WTC11 (cell line): Measurements from ENCODE around the gene NCLN. TPM values are rescaled to one million over a fixed set of nuclear protein-coding genes. Genes with fewer than 3 reads are reported as not detected.

Experiments used
- ATAC-seq: fragments of 200-7000 bp; cut with Tn5 transposase; 2 replicates; pipeline ENCODE4 v1.10.0; 2021; ENCODE audit warnings: mild to moderate bottlenecking, moderate library complexity
- CTCF ChIA-PET: fragments of 300-600 bp; sonication (Branson Sonifier 250); formaldehyde crosslinking; loops from one replicate; lab custom pipeline; 2021; ENCODE audit warnings: antibody characterized with exemption; lab: Charles Lee
- POLR2A ChIA-PET: fragments of 350-600 bp; sonication (Branson Sonifier 250); formaldehyde crosslinking; loops from one replicate; lab custom pipeline; 2021; ENCODE audit warnings: antibody characterized with exemption; lab: Charles Lee
- DNase-seq: peaks from one replicate; pipeline ENCODE4 v3.0.0; 2021; ENCODE audit warnings: low spot score
- H3K27ac Mint-ChIP-seq: 2 replicates; pipeline ENCODE4 v1.8.0; 2021; ENCODE audit warnings: mixed read lengths
- H3K27me3 Mint-ChIP-seq: 2 replicates; pipeline ENCODE4 v1.8.0; 2021; ENCODE audit warnings: low read depth, mild to moderate bottlenecking, moderate library complexity, mixed read lengths
- H3K36me3 Mint-ChIP-seq: 2 replicates; pipeline ENCODE4 v1.8.0; 2021; ENCODE audit warnings: mixed read lengths
- H3K4me1 Mint-ChIP-seq: 2 replicates; pipeline ENCODE4 v1.8.0; 2022; ENCODE audit warnings: mixed read lengths
- H3K4me3 Mint-ChIP-seq: 2 replicates; pipeline ENCODE4 v1.8.0; 2021; ENCODE audit warnings: mild to moderate bottlenecking, moderate library complexity, mixed read lengths
- H3K9me3 Mint-ChIP-seq: 2 replicates; pipeline ENCODE4 v1.8.0; 2021; ENCODE audit warnings: mixed read lengths
- ATF3 ChIP-seq: sonication (generic); formaldehyde crosslinking; conservative IDR thresholded peaks from 2 replicates; pipeline ENCODE4 v1.8.1; 2022; ENCODE audit warnings: mild to moderate bottlenecking, missing genetic modification reagents
- CTCF ChIP-seq: fragments of 200-600 bp; IDR thresholded peaks from 2 replicates; pipeline ENCODE4 v1.8.0; 2022; ENCODE audit warnings: antibody characterized with exemption
- ELF4 ChIP-seq: sonication (generic); formaldehyde crosslinking; IDR thresholded peaks from 2 replicates; pipeline ENCODE4 v1.8.1; 2022; ENCODE audit warnings: low read depth, mild to moderate bottlenecking, moderate library complexity, missing genetic modification reagents
- FOXK1 ChIP-seq: sonication (generic); formaldehyde crosslinking; IDR thresholded peaks from 2 replicates; pipeline ENCODE4 v1.8.0; 2022; ENCODE audit warnings: mild to moderate bottlenecking, moderate library complexity, missing genetic modification reagents
- FOXP1 ChIP-seq: sonication (generic); formaldehyde crosslinking; IDR thresholded peaks from 2 replicates; pipeline ENCODE4 v1.8.0; 2022; ENCODE audit warnings: missing genetic modification reagents, mild to moderate bottlenecking, moderate library complexity, borderline replicate concordance
- IRF1 ChIP-seq: sonication (generic); formaldehyde crosslinking; IDR thresholded peaks from 2 replicates; pipeline ENCODE4 v1.8.0; 2023; ENCODE audit warnings: missing genetic modification reagents
- KAT7 ChIP-seq: sonication (generic); formaldehyde crosslinking; IDR thresholded peaks from 2 replicates; pipeline ENCODE4 v1.8.1; 2023; ENCODE audit warnings: missing genetic modification reagents, mild to moderate bottlenecking, borderline replicate concordance
- MXD4 ChIP-seq: fragments of 250-450 bp; sonication (Bioruptor Pico); IDR thresholded peaks from 2 replicates; pipeline ENCODE4 v1.8.0; 2021; ENCODE audit warnings: mild to moderate bottlenecking, moderate library complexity, borderline replicate concordance
- MYBL2 ChIP-seq: sonication (generic); formaldehyde crosslinking; IDR thresholded peaks from 2 replicates; pipeline ENCODE4 v1.8.1; 2023; ENCODE audit warnings: mild to moderate bottlenecking, moderate library complexity, missing genetic modification reagents
- NFE2L1 ChIP-seq: sonication (generic); formaldehyde crosslinking; IDR thresholded peaks from 2 replicates; pipeline ENCODE4 v1.8.1; 2023; ENCODE audit warnings: missing genetic modification reagents
- PRDM15 ChIP-seq: sonication (generic); formaldehyde crosslinking; IDR thresholded peaks from 2 replicates; pipeline ENCODE4 v1.8.0; 2022; ENCODE audit warnings: missing genetic modification reagents
- PRRX2 ChIP-seq: fragments of 250-450 bp; sonication (Bioruptor Pico); IDR thresholded peaks from 2 replicates; pipeline ENCODE4 v1.8.0; 2021; ENCODE audit warnings: mild to moderate bottlenecking
- RORB ChIP-seq: fragments of 250-450 bp; sonication (Bioruptor Pico); IDR thresholded peaks from 2 replicates; pipeline ENCODE4 v1.9.0; 2021; ENCODE audit warnings: mild to moderate bottlenecking
- SMAD3 ChIP-seq: sonication (generic); formaldehyde crosslinking; IDR thresholded peaks from 2 replicates; pipeline ENCODE4 v1.8.0; 2022; ENCODE audit warnings: missing genetic modification reagents, mild to moderate bottlenecking, borderline replicate concordance
- SMAD4 ChIP-seq: sonication (generic); formaldehyde crosslinking; IDR thresholded peaks from 2 replicates; pipeline ENCODE4 v1.8.0; 2022; ENCODE audit warnings: mild to moderate bottlenecking, missing genetic modification reagents
- STAT6 ChIP-seq: sonication (generic); formaldehyde crosslinking; conservative IDR thresholded peaks from 2 replicates; pipeline ENCODE4 v1.8.1; 2023; ENCODE audit warnings: mild to moderate bottlenecking, low read depth, missing genetic modification reagents, moderate library complexity
- ZNF219 ChIP-seq: sonication (generic); formaldehyde crosslinking; IDR thresholded peaks from 2 replicates; pipeline ENCODE4 v1.8.0; 2023; ENCODE audit warnings: missing genetic modification reagents, mild to moderate bottlenecking, borderline replicate concordance
- ZNF263 ChIP-seq: sonication (generic); formaldehyde crosslinking; IDR thresholded peaks from 2 replicates; pipeline ENCODE4 v1.8.1; 2022; ENCODE audit warnings: low read depth, mild to moderate bottlenecking, moderate library complexity, missing genetic modification reagents
- total RNA-seq: library from RNA; stranded (reverse); gene quantifications from 3 replicates; pipeline ENCODE4 v1.2.3, GENCODE V29; 2021
- TF ChIP-seq, protein P1 (sequence below): sonication (generic); formaldehyde crosslinking; IDR thresholded peaks from 2 replicates; pipeline ENCODE4 v1.8.1; 2023; ENCODE audit warnings: mild to moderate bottlenecking, missing genetic modification reagents, moderate library complexity
- TF ChIP-seq, protein P2 (sequence below): sonication (generic); formaldehyde crosslinking; IDR thresholded peaks from 2 replicates; pipeline ENCODE4 v1.8.0; 2022; ENCODE audit warnings: mild to moderate bottlenecking, missing genetic modification reagents

The NCLN gene
- total RNA-seq, 1 experiment from 2014 or later, result 113 TPM

GRCh38 chr19:3196064-3196932, 10.6 kb downstream of the NCLN start (continued):
- no peak for TF ChIP-seq SMAD4 (CRISPR knock-in tag)
- TF ChIP-seq PRRX2 (CRISPR knock-in tag), result no peak

- Mint-ChIP-seq H3K4me3 (no peak overlapping the region), H3K4me1 (no peaks in the 10 kb centered on the region), H3K9me3 (no peaks in the 10 kb centered on the region), H3K27me3 (no peaks in the 10 kb centered on the region), H3K27ac (no peak overlapping the region), H3K36me3 (peaks cover 7% of the 10 kb centered on the region)
- ChIA-PET CTCF (interaction anchor here (1.0 kb wide), 1 partner anchor 79 kb away, joined by 3 read pairs; no protein-coding TSS in a partner anchor), POLR2A (no interaction called here)
- ATAC-seq, result no peak
- no peak for DNase-seq
- no peak for TF ChIP-seq MYBL2
- no peak for TF ChIP-seq IRF1 (CRISPR knock-in tag)
- no peak for TF ChIP-seq RORB (CRISPR knock-in tag)
- no peak for TF ChIP-seq SMAD4 (CRISPR knock-in tag)
- no peak for TF ChIP-seq FOXK1 (CRISPR knock-in tag)
- no peak for TF ChIP-seq ATF3 (CRISPR knock-in tag)
- TF ChIP-seq SMAD3 (CRISPR knock-in tag), result no peak
- TF ChIP-seq NFE2L1 (CRISPR knock-in tag), result no peak
- TF ChIP-seq, protein P1, sequence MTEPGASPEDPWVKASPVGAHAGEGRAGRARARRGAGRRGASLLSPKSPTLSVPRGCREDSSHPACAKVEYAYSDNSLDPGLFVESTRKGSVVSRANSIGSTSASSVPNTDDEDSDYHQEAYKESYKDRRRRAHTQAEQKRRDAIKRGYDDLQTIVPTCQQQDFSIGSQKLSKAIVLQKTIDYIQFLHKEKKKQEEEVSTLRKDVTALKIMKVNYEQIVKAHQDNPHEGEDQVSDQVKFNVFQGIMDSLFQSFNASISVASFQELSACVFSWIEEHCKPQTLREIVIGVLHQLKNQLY (CRISPR knock-in tag), result no peak
Measured at GRCh38 chr19:3196933-3197205, 11.1 kb downstream of the NCLN start.

DNA sequence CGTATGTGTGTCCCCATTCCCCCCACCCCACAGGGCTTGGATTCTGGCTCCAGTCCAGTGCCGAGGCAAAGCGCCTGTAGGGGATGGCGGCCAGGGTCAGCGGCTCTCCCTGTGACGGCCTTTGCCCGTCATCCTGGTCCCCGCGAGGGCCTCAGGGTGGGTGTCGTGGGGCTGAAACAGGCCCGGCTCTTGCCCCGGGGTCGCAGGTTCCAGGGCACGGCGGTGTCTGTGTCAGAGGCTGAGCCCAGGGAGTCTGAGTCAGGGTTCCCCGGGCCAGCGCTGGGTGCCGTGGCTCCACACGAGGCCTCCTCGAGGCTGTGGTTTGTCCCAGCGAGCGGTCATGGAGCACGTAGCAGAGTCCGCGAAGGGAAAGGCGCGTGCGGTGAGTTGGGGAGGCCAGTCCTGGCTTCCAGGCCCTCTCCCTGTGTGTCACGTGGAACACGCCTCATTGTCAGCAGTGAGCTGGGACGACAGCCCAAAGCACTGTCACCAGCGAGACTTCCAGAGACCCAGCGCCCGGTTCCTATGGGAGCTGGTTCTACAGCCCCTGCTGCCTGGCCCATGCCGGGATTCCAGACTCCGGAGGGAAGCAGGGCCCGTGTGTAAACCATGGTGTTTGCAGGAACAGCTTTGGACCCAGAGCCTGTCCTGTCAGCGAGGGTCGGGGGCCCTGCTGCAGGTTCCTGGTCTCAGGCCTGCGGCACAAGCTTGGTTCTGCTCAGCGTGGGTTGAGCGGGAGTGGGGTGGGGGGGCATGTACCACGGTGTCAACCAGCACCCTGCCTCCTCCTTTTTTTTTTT, 13.4 kb downstream of the NCLN start:
- no peaks in the 10 kb centered on the region for H3K9me3 Mint-ChIP-seq
- H3K4me1 Mint-ChIP-seq, result no peaks in the 10 kb centered on the region
- ChIA-PET CTCF (interaction anchor here (0.9 to 1.3 kb wide), 2 partner anchors 11 to 25 kb away, joined by 3 to 4 read pairs; partner anchors contain the start of gene CELF5), POLR2A (no interaction called here)
- no peak for DNase-seq
- no peak; the same call in 1 of the 2 replicates for ATAC-seq
- no peaks in the 10 kb centered on the region for H3K27me3 Mint-ChIP-seq
- no peak overlapping the region for H3K4me3 Mint-ChIP-seq
- no peak overlapping the region for H3K27ac Mint-ChIP-seq
- H3K36me3 Mint-ChIP-seq, result peaks cover 7% of the 10 kb centered on the region
- TF ChIP-seq FOXP1 (CRISPR knock-in tag) (no peak), PRDM15 (CRISPR knock-in tag) (no peak), KAT7 (no peak), NFE2L1 (CRISPR knock-in tag) (no peak), CTCF (no peak), ELF4 (no peak), PRRX2 (CRISPR knock-in tag) (no peak), ZNF219 (CRISPR knock-in tag) (no peak), STAT6 (CRISPR knock-in tag) (no peak), MXD4 (CRISPR knock-in tag) (no peak), ZNF263 (CRISPR knock-in tag) (no peak)
- TF ChIP-seq, protein P2, sequence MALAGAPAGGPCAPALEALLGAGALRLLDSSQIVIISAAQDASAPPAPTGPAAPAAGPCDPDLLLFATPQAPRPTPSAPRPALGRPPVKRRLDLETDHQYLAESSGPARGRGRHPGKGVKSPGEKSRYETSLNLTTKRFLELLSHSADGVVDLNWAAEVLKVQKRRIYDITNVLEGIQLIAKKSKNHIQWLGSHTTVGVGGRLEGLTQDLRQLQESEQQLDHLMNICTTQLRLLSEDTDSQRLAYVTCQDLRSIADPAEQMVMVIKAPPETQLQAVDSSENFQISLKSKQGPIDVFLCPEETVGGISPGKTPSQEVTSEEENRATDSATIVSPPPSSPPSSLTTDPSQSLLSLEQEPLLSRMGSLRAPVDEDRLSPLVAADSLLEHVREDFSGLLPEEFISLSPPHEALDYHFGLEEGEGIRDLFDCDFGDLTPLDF (CRISPR knock-in tag), result no peak
